Nephron (organoid): ENCODE results near the gene REN.

Source experiments
- H3K27ac Mint-ChIP-seq, 3 experiments: 2 replicates each; pipeline ENCODE4 v1.8.0; 2020; ENCODE audit warnings: mixed read lengths in 3 of 3, mild to moderate bottlenecking in 2 of 3, moderate library complexity in 1 of 3
- H3K27me3 Mint-ChIP-seq: 2 replicates; pipeline ENCODE4 v1.8.0; 2021; ENCODE audit warnings: low read depth, mild to moderate bottlenecking, moderate library complexity, mixed read lengths
- H3K36me3 Mint-ChIP-seq: 2 replicates; pipeline ENCODE4 v1.8.0; 2020; ENCODE audit warnings: low read depth, mixed read lengths
- H3K4me1 Mint-ChIP-seq: 2 replicates; pipeline ENCODE4 v1.8.0; 2020; ENCODE audit warnings: mixed read lengths
- H3K4me3 Mint-ChIP-seq, 3 experiments: 2 replicates each; pipeline ENCODE4 v1.8.0; 2020; ENCODE audit warnings: mild to moderate bottlenecking in 3 of 3, mixed read lengths in 3 of 3, moderate library complexity in 2 of 3
- H3K9me3 Mint-ChIP-seq: 2 replicates; pipeline ENCODE4 v1.8.0; 2020; ENCODE audit warnings: mixed read lengths
- TF ChIP-seq, protein P1 (sequence below), 3 experiments: fragments of 200-600 bp; sonication (generic); IDR thresholded peaks; one replicate each; pipeline ENCODE4 v1.5.0; 2021; ENCODE audit warnings: antibody characterized with exemption in 3 of 3; ENCODE audit not compliant: unreplicated experiment in 3 of 3

The REN gene

DNA sequence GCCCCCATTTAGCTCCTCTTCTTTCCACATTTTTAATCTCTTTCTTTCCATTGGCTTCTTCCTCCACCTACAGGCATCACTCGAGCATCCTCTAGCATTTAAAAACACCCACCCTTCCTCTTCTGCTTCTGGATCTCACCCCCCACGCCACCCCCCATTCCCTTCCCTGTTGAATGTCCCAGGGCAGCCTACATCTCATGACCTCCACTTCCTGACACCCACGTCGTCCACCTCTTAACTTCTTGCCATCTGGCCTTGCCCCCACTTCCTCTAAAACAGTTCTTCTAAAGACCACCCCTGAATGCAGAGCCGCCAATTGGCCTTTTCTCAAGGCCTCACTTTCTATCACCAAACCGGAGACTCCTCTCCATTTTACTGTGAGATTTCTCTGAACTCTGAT lies 8.2 kb downstream of the REN start:
- Mint-ChIP-seq H3K27me3 (peaks cover 44% of the 10 kb centered on the region), H3K4me1 (peaks cover 7% of the 10 kb centered on the region), H3K9me3 (no peaks in the 10 kb centered on the region), H3K36me3 (no peaks in the 10 kb centered on the region), H3K4me3 (peak overlapping the region in 1 of 3 experiments; percentile 8), H3K27ac (peak overlapping the region in 2 of 3 experiments; percentile 37 to 73)
- TF ChIP-seq, protein P1, sequence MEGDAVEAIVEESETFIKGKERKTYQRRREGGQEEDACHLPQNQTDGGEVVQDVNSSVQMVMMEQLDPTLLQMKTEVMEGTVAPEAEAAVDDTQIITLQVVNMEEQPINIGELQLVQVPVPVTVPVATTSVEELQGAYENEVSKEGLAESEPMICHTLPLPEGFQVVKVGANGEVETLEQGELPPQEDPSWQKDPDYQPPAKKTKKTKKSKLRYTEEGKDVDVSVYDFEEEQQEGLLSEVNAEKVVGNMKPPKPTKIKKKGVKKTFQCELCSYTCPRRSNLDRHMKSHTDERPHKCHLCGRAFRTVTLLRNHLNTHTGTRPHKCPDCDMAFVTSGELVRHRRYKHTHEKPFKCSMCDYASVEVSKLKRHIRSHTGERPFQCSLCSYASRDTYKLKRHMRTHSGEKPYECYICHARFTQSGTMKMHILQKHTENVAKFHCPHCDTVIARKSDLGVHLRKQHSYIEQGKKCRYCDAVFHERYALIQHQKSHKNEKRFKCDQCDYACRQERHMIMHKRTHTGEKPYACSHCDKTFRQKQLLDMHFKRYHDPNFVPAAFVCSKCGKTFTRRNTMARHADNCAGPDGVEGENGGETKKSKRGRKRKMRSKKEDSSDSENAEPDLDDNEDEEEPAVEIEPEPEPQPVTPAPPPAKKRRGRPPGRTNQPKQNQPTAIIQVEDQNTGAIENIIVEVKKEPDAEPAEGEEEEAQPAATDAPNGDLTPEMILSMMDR (IDR thresholded peaks at IDR 0.05; ENCODE audit: unreplicated experiment in 3 of 3), result no peak

GRCh38 chr1:204155881-204156280 lies 10.3 kb downstream of the REN start:
- no peaks in the 10 kb centered on the region for H3K36me3 Mint-ChIP-seq
- peaks cover 7% of the 10 kb centered on the region for H3K4me1 Mint-ChIP-seq
- H3K4me3 Mint-ChIP-seq, result no peak overlapping the region
- H3K27me3 Mint-ChIP-seq, result peaks cover 34% of the 10 kb centered on the region
- TF ChIP-seq, protein P1 (IDR thresholded peaks at IDR 0.05; ENCODE audit: unreplicated experiment in 3 of 3), result no peak
- H3K27ac Mint-ChIP-seq, result no peak overlapping the region
- no peaks in the 10 kb centered on the region for H3K9me3 Mint-ChIP-seq

DNA sequence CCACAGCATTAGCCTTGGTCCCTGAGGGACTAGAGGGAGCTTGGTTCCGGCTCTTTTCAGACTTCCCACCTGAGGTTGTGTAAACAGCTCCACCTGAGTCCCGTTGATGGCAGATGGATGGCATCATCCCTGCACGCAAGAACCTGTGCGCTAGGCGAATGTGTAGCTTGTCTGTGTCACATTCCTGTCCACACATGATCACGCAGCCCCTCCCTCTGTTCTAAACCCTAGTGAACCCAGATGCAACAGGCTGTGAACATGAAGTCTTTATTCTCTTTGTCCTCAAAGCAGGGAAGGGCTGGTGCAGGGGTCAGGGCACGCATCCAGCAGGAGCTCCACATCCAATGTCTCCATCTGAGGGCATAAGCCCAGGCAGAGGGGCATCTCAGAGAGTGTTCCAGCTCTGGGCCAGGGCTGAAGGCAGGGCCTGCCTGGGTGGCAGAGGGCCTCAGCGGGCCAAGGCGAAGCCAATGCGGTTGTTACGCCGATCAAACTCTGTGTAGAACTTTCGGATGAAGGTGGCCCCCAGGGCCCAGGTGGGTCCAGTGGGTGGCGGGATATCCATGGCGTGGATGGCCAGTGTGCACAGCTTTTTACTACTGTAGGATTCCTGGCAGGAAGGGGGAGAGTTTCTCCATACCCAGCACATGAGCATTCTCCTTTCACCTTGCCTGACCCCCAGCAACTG lies 11.4 kb downstream of the REN start:
- Mint-ChIP-seq H3K9me3 (no peaks in the 10 kb centered on the region), H3K27ac (no peak overlapping the region), H3K27me3 (peaks cover 31% of the 10 kb centered on the region), H3K4me1 (peaks cover 14% of the 10 kb centered on the region), H3K4me3 (peak overlapping the region; percentile 55 to 79 (median 67)), H3K36me3 (no peaks in the 10 kb centered on the region)
- TF ChIP-seq, protein P1 (IDR thresholded peaks at IDR 0.05; ENCODE audit: unreplicated experiment in 3 of 3), result no peak

GRCh38 chr1:204153667-204154066 lies 12.5 kb downstream of the REN start:
- Mint-ChIP-seq H3K27me3 (peaks cover 31% of the 10 kb centered on the region), H3K27ac (peak overlapping the region in 1 of 3 experiments; percentile 18), H3K4me3 (peak overlapping the region in 2 of 3 experiments; percentile 35 to 79), H3K9me3 (no peaks in the 10 kb centered on the region), H3K4me1 (peaks cover 19% of the 10 kb centered on the region), H3K36me3 (no peaks in the 10 kb centered on the region)
- TF ChIP-seq, protein P1 (IDR thresholded peaks at IDR 0.05; ENCODE audit: unreplicated experiment in 3 of 3), result no peak

DNA sequence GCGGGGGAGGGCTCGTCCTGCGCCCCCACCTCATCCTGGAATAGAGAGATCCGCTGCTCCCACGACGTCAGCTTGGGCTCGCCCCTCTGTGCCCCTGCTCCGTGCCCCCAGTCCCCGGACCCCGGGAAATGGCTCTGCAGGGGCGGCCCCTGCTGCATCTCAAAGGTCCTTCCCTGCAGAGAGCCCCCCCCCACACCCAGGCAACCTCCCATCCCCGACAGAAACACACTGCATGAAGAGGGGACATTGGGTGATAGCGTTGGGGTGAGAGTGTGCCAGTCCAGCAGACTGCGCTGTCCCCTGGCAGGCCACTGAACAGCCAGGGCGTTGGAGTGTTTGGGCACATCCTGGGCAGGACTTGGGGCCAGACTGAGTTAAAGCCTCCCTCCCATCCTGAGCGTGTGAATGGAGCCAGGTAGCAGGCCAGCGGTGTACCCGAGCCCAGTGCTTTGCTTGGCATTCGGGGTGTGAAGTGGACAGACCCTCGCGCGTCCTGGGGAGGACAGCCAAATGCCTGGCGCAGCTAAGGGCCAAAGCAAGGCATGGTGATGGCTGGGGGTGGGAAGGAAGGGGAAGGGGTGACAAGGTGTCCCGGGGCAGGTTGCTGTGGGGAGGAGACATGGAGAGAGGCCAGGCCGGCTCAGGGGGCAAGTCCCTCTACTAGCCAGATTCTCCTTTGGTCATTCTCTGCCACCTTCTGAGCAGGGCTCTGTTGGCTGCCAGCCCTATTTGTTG lies 13.7 kb downstream of the REN start:
- H3K36me3 Mint-ChIP-seq, result no peaks in the 10 kb centered on the region
- TF ChIP-seq, protein P1 (IDR thresholded peaks at IDR 0.05; ENCODE audit: unreplicated experiment in 3 of 3), result no peak
- peak overlapping the region in 2 of 3 experiments; percentile 44 to 68 for H3K27ac Mint-ChIP-seq
- no peaks in the 10 kb centered on the region for H3K9me3 Mint-ChIP-seq
- peaks cover 37% of the 10 kb centered on the region for H3K27me3 Mint-ChIP-seq
- H3K4me3 Mint-ChIP-seq, result peak overlapping the region; percentile 84 to 87 (median 85)
- peaks cover 11% of the 10 kb centered on the region for H3K4me1 Mint-ChIP-seq
